GM21528 (cell line): ENCODE measurements around the gene DST.

Experiments
- ATAC-seq: cut with Tn5 transposase; IDR thresholded peaks from one replicate; pipeline ENCODE4 v1.9.1; 2021; ENCODE audit warnings: mild to moderate bottlenecking, moderate library complexity; ENCODE audit not compliant: unreplicated experiment, low FRiP score

The DST gene

DNA sequence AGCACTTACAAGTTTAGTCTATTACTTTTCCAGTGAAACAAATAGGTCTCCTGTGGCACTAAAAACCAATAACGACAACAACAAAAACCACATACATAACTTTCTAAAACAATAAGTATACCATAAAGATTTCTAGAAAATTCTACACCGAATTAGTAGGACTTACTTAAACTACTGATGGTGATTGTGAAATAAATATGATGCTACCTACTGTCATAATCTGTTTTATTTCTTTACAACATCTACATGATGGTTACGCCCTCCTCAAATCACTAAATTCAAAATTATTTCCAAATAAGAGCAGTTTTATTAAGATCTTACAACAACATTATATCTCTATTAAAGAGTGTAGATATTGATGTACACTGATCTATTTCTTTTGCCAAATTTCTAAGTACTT lies 147.0 kb downstream of the DST start:
- no peak for ATAC-seq

DNA sequence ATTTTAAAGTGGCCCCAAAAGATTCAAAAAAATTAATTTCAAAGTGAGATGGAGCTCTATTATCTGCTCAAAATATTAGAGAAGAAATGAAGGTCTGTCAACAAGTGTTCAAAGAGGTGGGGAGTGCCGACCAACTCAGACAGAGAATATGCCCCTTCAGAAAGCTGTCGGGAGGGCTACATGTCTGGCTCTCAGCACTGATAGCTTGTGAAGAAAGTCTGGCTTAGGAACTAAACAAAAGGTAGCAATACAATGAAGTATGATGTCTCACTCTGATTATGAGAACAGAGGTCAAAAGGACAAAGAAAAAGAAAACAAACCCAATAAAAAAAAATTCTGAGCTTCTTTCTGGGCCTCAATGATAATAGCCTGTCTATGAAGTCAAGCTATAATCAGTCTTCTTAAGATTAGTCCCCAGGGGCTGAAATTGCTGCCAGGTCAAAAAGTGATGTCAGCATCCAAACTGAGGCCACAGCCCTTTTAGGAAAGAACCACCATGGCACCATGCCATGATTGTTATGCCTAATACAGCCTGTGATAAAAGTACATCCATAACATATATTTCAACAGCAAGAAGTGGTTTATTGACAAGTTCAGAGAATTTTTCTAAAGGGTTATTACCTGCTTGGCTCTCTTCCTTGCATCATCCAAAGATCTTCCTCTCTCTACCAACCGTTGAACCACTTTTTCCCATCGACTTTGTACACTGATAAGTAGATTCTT lies 150.9 kb downstream of the DST start:
- no peak for ATAC-seq

DNA sequence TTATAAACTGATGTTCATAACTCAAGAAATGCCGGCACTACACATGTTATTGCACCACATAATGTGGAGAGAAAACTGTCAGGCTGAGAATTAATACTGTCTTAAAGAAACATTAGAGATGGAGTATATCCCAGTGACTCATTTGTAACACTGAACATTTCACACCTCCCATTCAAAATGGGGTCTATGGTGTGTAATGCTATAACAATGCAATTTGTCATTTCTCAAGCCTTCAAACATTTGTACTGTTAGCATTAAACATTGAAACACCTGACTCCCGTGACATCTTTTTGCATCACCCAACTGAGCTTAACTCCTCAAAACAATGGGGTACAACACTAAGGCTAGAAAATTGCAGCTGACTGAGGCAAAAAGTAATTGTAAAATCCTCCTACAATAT lies 151.7 kb downstream of the DST start:
- no peak for ATAC-seq

GRCh38 chr6:56489559-56489958 lies 153.1 kb downstream of the DST start:
- ATAC-seq, result no peak

DNA sequence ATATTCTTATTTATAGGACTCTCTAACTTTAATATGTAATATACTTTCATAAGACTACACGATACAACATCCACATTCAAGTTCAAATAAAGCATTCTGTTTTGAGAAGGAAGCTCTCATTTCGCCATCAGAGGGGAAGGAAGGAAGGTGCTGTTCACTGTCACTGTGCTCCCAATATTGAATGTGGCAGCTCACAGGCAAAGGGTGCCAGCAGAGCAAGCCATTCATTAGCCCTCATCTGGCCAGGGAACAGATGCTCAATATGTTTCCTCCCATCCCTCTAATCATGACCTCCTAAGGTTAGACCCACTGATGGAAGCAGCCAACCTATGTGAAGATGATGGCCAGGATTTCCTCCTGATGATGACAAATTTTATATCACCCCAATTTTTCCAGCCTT lies 154.4 kb downstream of the DST start:
- no peak for ATAC-seq

- no peak for ATAC-seq
Measured at GRCh38 chr6:56486681-56487080, 156.0 kb downstream of the DST start.

DNA sequence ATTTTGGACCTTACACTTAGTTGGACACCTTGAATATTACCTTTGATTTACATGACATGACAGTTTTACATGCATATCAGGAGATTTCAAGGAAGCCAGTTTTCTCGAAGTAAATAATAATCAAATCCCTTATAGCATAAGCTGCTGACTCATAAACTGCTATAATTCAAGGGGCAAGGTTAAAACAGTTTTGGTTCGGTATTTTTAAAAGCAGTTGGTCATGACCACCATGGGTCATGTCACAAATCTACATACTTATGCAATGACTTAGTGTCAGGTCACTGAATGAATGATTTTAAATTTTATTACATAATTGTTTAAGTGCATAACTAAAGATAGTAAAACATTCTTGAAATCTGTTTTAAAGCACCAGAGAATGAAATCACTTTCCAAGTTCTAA lies 158.0 kb downstream of the DST start:
- ATAC-seq, result no peak

DNA sequence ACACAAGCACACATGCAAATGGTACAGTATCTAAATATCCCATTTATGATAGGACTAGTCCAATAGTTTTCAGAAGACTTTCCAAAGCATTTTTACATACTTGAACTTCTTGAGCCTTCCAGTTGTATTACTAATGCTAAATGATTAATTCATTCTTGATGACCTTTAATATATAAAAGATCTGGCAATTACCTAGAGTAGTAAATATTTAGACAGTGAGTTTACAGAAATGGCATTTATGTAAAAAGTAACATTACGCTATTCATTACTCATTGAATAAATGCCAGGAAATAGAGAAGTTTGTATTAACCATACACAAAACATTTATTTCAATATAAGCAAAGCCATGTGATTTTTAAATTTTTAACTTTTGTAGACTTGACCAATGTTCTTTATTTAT lies 158.8 kb downstream of the DST start:
- no peak for ATAC-seq

DNA sequence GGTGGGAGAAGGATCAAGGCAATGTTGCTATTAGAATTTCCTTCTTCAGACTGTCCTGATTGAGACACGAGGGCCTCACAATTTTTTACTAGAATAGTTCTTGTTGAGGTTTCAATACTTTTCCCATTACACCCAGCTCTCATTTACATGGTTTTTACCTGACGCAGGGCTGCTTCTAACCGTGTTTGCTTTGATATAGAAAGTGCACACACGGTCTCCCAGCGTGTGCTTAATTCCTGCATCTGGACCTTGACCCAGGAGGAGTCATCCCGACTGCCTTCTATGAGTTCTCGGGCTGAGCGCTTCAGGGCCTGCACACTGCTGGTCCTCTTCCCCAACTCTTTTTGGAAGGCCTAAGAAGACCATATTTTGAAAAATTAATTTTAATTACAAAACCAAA lies 160.2 kb downstream of the DST start:
- no peak for ATAC-seq

GRCh38 chr6:56481957-56482356 lies 160.7 kb downstream of the DST start:
- no peak for ATAC-seq

DNA sequence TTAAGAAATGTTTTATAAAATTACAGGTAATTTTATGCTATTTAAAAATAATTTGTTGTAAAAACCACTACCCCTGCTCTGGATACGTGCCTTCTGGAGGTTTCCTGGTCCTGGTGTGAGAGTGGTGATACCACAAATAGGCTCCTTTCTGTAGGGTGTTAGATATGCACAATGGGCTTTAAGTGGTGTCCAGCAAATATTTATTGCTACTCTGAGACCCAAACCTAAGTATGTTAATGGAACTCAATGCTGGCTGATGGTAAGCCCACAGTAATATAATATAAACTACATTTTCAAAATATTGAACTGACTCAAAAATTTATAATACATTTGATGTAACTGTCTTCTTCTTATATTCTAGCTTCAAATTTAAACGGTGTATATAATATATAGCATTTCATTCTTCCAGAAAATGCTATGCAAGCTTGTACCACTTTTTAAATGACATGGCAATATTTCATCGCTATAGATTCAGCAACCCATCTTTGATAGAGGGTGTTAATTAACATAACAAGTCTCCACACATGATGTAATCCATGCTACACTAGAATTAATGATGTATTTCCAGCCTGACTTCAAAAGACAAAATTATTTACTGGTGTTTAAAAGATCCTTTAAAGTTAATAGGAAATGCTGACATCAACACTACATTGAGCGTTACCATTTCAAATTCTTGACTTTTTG lies 161.9 kb downstream of the DST start:
- ATAC-seq, result no peak

- no peak for ATAC-seq
Measured at GRCh38 chr6:56480246-56480645, 162.4 kb downstream of the DST start.

GRCh38 chr6:56479381-56479780 lies 163.3 kb downstream of the DST start:
- ATAC-seq, result no peak

- ATAC-seq, result no peak
Measured at GRCh38 chr6:56478202-56478601, 164.5 kb downstream of the DST start.

DNA sequence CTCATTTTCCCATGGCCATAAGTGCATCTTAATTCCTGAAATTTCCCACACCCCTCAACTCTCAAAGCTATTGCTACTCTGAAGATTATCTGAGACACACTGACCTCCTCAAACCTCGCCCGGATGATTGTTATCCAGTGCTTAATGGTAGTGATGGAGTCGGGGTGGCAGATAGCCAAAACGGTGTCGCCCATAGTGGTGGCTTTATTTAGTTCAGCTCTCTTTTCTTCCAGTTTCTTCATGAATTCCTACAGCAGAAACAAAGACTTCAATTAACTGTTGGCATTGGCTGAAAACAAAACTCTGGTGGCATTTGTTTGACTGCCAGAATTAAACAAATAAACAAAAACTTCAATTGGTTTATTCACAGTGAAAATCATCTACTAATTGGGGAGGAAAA lies 165.4 kb downstream of the DST start:
- ATAC-seq, result no peak

GRCh38 chr6:56475736-56476457 lies 166.8 kb downstream of the DST start:
- no peak for ATAC-seq

GRCh38 chr6:56474532-56474931 lies 168.2 kb downstream of the DST start:
- no peak for ATAC-seq

DNA sequence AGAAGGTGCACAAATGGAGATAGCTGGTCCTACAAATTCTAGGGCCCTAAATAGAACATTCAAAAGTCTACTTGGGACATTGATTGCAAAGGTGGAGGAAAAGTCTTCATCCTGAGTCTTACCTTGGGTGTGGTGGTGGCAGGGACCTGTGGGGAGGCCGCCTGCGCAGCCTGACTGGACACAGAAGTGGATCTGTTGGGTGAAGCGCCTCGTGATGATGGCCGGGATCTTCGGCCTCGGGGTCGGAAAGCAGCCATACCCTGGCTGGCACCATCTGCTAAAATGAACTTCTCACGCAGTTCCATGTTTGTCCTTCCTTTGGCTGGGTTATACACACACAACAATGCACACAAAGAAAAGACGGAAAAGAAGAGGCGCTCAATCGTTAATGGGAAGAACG lies 179.2 kb downstream of the DST start:
- no peak for ATAC-seq

DNA sequence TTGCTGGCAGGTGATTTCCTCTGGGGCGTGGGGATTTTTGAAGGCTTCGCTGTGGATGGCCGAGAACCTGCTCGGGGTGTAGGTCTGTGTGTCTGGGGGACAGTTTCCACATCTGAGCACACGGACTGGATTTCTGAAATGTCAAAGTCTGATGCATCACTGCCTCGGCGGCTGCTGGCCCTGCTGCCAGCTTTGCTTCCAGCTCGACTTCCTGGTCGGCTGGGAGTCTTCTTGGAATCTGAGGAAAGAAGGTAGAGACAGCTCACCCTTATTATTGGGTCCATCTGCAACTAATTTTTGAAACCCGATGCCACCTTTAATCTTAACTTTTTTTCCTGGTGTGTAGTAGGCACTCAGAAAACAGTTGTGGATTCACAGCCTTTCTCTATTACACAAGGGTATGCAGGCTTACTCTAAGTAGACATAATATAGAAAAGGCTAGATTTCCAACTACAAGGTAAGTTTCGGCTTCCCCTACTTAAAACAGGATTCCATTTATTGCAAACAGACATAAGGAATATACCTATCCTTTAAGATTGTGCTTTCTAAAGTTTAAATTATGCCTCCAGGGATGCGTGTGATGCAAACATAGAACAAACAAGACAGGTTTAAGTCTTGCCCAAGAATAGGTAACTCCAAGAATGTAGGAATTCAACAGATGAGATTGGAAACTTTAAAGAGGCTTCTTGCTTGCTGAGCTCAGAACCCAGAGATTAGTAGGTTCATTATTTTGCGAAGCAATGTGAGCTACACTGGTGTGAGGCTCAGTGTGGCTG lies 183.5 kb downstream of the DST start:
- no peak for ATAC-seq

DNA sequence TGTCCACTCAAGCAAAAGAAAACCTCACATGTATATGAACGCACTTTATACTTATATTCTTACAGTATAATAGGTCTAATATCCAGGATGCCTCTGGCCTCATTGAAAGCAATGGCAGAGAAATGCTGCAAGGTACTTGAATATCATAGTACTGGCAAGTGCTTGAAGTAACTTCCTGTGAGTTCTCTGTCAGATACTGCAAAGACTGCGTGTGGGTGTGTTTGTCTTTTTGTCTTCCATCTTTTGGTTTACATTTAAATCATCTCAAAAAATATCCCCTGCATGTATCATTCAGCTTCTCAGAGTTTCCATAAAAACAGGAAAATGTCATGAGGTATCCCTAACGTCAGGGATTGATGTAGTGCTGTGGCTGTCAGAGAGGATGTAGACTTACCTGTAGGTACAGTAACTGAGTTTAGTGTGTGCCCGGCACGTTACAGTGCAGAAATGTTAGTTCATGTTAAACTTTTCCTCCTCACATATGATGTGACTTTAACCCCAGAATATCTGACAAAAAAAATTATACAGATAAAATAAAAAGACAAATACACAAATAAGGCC lies 184.3 kb downstream of the DST start:
- no peak for ATAC-seq

GRCh38 chr6:56456785-56457184 lies 185.9 kb downstream of the DST start:
- no peak for ATAC-seq
